Activated naive CD8-positive, alpha-beta T cell treated with anti-CD3 and anti-CD28 coated beads, Interleukin-2, amount 50 U/mL, for 16 hours (primary cell): ENCODE measurements around the gene PDE1C.

Experiments
- DNase-seq: peaks from one replicate; pipeline ENCODE4 v3.0.0-alpha.2; 2020; ENCODE audit warnings: low read depth, low spot score

PDE1C gene

DNA sequence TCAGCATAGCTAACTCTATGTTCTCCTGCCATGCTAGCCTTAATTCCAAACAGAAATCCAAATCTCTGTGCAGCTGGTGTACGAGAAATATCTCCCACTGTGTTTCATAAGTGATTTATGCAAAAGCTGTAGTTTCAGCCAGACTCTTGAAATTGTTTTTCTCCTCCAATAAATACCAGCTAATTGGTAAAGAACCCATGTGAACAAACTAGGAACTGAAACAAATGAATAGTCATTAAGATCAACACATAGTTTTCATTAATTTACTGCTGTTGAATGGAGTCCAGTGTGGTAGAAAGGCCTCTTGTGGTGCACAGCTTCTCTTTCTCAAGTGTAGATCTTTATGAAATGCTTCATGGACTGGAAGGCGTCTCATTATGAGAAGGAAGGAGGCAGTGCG is 364.8 kb downstream of the PDE1C start:
- no peak for DNase-seq

DNA sequence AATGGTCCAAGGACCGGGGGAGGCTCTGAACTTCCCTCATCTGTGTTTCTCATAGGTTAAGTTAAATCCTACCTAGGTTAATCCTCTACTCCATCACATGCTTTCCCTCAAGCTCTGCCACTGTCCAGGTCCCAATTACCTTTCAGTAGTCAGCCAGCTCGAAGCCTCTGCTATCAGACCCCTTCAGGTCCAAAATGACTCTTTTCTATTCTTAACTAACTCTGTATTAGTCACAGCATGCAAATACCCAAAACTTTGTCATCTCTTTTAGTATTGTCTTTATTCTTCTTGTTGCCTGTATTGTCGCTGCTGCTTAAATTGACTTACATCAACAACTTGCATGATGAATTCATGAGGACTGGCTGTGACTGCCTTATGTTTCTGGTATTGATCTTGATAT is 367.9 kb downstream of the PDE1C start:
- DNase-seq = no peak
